ENCODE data around the gene DHDH.
"Not testable (repeated sequence)": the region's sequence is repeated elsewhere in the genome, so short reads cannot be mapped to it uniquely, and the experiment has no call there.

DHDH gene

DNA sequence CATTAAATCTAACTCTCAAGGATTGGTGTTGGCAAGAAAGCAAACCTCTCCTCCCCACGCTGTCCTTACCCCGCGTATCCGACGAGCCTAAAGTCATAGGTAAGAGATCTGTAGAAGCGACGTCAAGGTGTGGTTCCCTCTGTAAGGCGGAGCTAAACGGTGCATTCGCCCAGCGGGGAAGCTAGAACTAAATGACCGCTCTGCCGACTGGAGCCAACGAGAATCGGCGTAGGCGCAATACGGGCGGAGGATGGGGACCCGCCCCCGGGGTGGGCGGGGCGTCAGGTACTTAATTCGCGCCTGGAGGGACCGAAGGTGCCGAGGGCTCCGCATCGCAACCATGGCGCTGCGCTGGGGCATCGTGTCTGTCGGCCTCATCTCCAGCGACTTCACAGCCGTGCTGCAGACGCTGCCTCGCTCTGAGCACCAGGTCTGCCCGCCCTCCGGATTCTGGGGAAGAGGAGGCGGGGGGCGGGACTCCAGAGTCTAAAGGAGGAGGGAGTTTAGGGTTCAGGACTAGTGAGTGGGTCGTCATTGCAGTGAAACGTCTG lies at the start of gene DHDH:
TSS of gene DHDH (plus strand) at position 318 of the 551 bp plus-strand sequence. CDS start at position 341, 23 bp downstream.
- DNase-seq (ENCODE audit: low read depth) = peak; percentile 79

DNA sequence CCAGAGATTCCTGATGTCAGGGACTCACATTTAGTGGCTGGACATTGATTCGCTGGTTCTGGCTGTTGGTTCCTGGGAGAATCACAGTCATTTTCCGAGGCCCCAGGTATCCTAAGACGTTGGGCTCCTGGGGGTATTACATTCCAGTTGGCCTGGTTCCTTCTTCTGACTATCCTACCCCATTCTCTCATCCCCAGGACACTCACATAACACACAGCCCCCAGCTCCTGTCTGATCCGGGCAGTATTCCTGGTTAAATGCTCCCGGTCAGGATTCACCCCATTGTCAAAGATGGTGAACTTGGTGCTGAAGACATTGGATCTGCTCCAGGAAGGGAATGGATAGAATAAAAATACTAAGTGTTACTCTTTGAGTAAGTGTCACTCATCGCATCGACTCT lies 49.8 kb upstream of the DHDH start:
- no peak for DNase-seq (ENCODE audit: low read depth)

DNA sequence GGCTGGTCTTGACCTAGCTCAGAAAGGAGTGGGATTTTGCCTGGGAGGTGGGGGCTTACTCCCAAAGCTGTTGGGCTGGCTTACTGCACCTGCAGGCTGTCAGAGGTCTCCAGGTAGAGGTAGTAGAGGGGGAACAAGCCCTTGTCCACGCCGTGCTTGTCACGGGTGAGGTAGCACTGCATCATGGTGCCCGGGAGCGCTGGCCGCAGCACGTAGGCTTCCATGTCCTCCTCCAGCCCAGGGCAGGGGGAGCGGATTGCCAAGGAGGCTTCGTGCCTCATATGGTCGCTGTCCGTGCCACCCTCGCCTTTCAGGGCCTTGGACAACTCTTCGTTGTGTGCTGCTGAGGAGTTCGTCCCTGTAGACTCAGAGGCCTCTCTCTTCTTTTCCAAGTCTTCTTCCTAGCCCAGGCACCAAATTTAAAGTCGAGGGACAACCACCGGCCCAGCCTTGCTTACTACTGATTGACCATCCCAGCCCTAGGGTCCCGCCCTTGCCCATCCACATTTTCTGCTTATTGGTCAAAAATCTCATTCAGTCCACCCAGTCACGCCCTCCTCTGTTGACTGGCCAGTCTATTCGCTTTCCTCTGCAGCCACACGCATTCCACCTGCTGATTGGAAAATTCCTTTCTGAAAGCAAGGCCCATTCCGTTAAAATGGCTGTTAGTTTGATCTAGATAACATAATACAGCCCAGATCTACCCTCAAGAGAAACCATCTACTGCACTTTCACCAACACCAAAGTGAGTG lies 45.5 kb upstream of the DHDH start:
- DNase-seq (ENCODE audit: low read depth) = no peak

DNA sequence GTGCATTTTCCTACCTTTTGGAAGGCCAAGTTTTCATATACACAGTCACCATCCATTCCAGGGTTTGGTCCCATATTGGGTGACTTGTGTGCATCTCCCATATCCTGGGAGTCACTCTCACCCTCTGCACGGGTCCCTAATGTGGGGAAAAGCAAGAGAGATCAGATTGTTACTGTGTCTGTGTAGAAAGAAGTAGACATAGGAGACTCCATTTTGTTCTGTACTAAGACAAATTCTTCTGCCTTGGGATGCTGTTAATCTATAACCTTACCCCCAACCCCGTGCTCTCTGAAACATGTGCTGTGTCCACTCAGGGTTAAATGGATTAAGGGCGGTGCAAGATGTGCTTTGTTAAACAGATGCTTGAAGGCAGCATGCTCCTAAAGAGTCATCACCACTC lies 44.0 kb upstream of the DHDH start:
- DNase-seq (ENCODE audit: low read depth) = not testable (repeated sequence)

DNA sequence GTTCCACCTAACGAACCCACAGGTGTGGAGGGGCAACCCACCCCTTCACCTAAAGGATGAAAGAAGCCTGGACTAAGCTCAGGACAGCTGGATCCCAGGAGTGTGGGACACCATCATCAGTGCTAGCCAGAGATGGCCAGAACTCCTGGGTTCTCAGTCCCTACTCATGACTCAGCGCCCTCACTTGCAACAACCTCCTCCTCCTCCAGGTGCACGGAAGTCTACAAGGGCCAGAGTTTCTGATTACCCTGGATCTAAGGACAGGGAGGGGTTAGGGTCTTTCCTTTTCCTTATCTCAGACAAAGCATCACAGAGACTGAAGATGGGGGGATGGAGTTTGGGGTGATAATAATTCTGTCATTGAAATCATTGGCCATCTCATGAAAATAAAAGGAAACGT lies 42.9 kb upstream of the DHDH start:
- DNase-seq (ENCODE audit: low read depth) = no peak

DNA sequence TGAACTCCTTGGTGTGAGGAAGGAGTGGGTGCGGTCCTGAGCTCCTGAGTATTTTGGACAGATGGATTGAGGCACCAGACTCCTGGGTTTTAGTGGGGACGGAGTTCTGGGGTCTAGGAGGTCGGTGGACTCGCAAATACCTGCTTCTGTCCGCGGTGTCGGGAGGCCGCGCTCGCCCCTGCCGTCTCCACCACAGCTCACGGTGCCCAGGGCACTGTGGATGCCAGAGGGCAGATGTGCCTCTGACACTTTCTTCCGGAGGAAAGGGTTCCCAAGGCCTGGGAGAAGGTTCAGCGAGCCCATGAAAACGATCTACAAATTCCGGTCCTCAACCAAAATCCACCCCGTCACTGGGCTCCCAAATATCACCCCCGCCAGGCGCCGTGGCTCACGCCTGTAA lies 38.3 kb upstream of the DHDH start:
- DNase-seq (ENCODE audit: low read depth) = no peak

DNA sequence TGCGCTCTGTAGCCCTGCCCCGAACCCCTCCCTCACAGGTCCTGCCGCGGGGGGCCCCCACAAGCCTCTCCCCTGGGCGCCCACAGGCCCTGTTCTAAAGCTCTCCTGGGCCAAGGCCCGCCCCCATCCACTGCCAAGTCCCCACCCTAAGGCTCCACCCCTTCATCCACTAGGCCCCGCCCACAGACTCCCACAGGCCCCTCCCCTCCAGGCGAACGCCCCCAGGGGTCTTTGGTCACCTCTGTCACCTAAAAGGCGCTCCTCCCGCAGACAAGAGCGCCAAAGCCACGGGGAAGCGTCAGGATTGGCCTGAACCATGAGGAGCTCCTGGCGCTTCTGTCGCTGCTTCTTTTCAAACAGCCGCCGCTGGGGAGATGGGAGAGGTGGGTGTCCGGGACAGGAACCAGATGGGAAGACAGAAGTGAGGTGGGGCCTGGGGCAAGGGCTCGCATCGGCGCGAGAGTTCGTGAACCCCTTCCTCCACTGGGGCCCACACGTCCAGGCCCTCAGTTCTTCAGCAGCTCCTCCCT lies 37.2 kb upstream of the DHDH start:
- DNase-seq (ENCODE audit: low read depth) = no peak

DNA sequence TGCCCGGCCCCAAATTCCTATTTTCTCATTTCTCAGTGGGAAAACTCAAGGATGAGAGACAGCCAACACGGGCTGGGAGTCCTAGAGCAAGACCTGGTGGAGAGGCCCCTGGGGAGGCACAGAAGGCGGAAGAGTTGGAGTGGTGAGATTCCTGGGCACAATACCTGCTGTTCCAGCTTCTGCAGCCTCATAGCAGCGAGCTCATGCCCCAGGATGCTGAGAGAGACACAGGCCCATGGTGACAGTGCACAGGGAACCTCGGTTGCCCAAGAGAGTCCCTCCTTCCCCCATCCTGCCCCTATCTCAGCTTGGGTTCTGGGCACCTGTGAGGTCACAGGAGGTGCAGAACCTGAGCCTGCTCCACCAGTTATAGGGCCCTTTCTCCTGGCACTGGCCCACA lies 36.3 kb upstream of the DHDH start:
- no peak for DNase-seq (ENCODE audit: low read depth)

DNA sequence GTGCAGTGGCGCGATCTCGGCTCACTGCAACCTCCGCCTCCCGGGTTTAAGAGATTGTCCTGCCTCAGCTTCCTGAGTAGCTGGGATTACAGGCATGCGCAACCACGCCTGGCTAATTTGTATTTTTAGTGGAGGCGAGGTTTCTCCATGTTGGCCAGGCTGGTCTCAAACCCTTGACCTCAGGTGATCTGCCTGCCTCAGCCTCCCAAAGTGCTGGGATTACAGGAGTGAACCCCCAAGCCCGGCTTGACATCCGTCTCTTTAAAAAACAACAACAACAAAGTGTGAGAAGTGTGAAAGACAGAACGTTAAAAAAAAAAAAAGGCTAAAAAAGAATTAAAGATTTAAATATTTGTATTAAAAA lies 34.1 kb upstream of the DHDH start:
- not testable (repeated sequence) for DNase-seq (ENCODE audit: low read depth)

DNA sequence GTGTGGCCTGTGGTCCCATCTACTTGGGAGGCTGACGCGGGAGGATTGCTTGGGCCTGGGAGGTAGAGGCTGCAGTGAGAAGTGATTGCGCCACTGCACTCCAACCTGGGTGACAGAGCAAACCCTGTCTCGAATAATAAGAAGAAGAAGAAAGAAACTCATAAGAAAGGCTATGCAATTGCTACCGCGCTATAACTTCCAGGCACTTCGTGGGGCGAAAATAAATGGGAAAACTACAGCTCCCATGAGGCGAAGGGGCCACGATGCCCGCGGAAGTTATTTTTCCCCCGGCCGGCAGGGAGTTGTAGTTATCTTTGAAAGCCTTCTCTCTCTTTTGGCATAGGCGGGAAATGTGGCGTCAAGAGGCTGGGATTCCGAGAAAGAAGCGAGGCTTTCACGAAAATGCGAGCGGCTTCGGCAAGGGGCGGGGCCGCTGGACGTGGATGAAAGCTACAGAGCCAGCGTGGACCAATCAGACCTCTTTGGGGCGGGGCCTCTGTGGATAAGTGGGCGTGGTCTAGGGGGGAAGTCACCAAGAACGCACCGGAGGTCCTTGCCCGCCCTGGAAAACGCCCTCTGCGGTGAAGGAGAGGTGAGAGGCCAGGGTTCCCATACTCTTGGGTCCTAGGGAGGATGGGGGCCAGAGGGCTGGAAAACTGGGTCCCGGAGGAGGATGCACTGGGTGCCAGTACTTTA lies 33.6 kb upstream of the DHDH start, which contains the start of gene NUCB1:
TSS of gene NUCB1 (plus strand) at position 532 of the 696 bp plus-strand sequence. CDS start 485 bp downstream, outside the sequence.
- DNase-seq (ENCODE audit: low read depth) = peak; percentile 95

DNA sequence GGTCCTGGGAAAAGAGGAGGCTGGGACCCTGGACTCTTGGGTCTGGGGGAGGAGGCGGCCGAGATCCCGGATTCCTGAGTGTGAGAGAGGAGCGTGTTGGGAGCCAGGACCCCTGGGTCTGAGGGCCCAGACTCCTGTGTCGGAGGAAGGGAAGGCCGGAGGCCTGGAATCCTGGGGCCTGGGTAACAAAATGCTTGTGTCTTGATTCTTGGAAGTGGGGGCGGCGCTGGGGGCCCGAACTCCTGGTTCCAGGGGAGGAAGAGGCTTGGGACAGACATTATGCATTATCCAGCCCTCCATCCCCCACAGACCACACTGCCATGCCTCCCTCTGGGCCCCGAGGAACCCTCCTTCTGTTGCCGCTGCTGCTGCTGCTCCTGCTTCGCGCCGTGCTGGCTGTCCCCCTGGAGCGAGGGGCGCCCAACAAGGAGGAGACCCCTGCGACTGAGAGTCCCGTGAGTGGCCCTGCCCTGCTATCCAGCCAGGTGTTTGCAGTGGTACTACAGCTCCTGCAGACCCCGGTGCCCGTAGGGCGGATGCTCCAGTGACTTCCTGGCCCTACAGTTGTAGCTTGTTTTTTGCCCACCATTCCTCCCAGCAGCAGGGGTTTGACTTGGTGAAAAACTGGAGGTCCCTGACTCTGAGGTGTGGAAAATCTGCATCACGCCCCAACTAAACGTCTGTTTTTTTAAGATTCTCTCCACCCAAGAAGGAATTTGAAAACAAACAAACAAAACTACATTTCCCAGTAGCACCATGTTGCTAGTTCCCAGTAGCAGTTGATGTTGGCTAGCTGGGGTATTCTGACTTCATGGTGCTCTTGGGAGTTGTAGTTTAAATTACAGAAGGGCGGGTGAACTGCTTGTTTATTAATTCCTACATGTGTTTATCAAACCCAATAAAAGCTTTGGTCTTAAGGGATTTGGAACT lies 32.8 kb upstream of the DHDH start:
- DNase-seq (ENCODE audit: low read depth) = no peak

DNA sequence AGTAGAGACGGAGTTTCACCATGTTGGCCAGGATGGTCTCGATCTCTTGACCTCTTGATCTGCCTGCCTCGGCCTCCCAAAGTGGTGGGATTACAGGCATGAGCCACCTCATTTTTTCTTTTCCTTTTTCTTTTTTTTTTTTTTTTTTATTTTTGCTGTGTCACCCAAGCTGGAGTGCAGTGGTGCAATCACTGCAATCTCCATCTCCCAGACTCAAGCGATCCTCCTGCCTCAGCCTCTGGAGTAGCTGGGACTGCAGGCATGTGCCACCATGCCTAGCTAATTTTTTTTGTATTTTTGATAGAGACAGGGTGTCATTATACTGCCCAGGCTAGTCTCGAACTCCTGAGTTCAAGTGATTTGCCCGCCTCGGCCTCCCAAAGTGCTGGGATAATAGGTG lies 31.2 kb upstream of the DHDH start:
- DNase-seq (ENCODE audit: low read depth) = not testable (repeated sequence)

DNA sequence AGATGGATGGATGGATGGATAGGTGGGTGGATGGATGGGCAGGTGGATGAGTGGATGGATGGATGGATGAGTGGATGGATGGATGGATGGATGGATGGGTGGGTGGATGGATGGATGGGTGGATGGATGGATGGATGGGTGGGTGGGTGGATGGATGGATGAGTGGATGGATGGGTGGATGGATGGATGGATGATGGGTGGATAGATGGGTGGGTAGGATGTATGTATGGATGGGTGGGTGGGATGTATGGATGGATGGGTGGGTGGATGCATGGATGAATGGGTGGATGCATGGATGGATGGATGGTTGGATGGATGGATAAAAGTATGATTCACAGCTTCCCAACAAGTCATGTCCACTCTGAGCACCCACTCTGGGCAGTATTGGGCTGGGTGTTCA lies 29.7 kb upstream of the DHDH start:
- not testable (repeated sequence) for DNase-seq (ENCODE audit: low read depth)

DNA sequence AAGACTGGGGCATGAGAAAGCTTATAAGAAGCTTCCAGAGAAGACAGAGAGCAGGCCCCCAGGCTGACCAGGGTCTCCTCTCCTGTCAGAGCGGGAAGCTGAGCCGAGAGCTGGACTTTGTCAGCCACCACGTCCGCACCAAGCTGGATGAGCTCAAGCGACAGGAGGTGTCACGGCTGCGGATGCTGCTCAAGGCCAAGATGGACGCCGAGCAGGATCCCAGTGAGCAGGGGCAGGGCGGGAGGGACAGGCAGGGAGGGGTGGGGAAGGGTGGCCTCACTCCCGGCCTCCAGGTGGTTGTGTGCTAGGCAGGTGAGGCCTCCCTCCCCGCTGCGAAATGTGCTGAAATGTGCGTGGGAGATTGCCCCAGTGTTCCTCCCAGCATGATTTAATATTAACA lies 27.8 kb upstream of the DHDH start:
- DNase-seq (ENCODE audit: low read depth) = no peak

DNA sequence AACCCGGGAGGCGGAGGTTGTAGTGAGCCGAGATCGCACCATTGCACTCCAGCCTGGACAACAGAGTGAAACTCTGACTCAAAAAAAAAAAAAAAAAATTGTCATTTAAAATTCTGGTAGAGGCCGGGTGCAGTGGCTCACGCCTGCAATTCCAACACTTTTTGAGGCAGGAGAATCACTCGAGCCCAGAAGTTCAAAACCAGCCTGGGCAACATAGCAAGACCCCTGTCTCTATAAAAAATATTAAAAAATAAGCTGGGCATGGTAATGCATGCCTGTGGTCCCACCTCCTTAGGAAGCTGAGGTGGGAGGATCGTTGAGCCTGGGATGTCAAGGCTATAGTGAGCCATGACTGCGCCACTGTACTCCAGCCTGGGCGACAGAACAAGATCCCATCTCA lies 27.2 kb upstream of the DHDH start:
- no peak for DNase-seq (ENCODE audit: low read depth)

DNA sequence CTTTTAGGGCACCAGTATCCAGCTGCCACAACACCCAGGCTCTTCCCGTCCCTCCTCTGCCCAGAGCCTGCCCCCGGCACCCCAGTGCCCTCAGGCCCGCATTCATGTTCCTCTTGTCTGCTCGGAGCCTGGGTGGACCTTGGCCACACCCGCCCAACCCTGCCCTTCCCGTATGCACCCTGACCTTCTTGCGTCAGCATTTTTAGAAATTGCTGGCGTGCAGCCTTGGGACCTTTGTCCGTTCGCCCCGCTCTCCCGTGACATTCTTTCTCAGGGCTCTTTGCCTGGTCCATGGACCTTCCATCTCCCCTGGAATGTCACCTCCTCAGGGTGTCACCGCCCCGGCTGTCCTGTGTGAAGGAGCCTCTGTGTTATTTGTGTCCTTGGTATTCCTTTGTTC lies 25.8 kb upstream of the DHDH start:
- DNase-seq (ENCODE audit: low read depth) = no peak

DNA sequence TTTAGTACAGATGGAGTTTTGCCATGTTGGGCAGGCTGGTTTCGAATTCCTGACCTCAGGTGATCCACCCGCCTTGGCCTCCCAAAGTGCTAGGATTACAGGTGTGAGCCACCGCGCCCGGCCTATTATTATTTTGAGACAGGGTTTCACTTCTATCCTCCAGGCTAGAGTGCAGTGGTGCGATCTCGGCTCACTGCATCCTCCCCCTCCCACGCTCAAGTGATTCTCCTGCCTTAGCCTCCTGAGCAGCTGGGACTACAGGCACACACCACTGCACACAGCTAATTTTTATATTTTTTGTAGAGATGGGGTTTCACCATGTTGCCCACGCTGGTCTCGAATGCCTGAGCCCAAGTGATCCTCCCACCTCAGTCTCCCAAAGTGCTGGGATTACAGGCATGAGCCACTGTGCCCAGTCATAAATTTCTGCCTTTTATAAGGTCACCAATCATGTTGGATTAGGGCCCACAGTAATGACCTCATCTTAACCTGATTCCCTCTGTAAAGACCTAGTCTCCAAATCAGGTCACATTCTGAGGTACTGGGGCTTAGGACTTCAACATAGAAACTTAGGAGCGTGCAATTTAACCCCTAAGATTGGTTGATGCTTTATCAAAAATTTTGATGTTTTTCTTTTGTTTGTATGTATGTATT lies 23.9 kb upstream of the DHDH start:
- not testable (repeated sequence) for DNase-seq (ENCODE audit: low read depth)

DNA sequence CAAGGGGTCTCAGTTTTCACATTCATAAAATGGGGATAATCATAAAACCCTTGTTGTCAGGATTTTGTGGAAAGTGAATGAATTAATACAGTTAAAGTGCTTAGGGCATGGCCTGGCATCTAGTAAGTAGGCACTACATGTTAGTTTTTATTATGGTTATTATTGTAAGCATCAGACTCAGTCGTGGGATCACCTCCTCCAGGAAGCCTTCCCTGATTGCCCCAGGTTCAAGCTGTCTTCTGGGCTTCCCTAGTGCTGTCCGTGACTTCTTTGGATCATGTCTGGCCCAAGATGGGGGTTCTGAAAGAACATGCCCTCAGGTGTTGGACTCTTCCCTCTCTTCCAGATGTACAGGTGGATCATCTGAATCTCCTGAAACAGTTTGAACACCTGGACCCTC lies 22.7 kb upstream of the DHDH start:
- no peak for DNase-seq (ENCODE audit: low read depth)

DNA sequence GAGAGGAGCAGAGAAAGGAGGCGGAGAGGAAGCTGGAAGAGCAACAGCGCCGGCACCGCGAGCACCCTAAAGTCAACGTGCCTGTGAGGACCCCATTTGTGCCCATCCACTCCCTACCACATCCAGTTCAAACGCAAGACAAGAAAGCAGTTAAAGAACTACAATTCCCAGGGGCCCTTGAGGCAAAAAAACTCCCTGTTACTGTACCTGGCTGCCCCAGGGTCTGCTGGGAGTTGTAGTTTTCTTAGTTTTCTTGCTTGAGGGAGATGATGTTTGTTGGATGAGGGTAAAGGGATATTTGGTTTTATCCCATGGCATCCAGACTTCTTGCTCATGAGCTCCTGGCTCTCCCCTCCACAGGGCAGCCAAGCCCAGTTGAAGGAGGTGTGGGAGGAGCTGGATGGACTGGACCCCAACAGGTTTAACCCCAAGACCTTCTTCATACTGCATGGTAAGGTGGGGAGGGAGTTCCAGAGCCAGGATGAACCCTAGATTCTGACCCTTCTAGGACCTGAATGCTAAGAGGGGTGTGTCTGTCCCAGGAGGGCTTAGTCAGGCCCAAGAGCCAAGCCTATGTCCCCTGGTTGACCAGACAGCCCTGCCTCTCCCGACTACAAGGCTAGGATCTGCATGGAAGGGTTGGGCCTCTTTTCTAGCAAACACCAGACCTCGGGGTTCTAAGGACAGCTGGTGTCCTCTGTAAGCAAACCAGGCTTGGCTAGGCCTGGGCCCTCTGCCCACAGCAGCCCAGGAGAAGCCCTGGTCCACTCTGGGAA lies 20.2 kb upstream of the DHDH start:
- no peak for DNase-seq (ENCODE audit: low read depth)

DNA sequence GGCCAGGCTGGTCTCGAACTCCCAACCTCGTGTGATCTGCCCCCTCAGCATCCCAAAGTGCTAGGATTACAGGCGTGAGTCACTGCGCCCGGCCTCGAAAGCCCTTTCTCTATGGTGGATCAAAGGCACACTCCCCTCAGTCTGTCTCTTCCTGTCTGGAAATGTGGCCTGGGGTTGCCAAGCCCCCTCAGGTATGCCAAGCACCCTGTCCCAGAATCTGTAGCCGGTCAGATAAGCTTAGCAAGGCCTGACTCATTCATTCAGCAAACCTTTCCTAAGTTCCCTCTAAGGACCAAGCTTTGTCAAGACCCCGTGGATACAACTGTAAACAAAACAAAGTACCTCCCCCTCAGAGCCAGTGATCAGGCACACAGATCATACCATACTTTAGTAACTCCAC lies 19.3 kb upstream of the DHDH start:
- DNase-seq (ENCODE audit: low read depth) = no peak

DNA sequence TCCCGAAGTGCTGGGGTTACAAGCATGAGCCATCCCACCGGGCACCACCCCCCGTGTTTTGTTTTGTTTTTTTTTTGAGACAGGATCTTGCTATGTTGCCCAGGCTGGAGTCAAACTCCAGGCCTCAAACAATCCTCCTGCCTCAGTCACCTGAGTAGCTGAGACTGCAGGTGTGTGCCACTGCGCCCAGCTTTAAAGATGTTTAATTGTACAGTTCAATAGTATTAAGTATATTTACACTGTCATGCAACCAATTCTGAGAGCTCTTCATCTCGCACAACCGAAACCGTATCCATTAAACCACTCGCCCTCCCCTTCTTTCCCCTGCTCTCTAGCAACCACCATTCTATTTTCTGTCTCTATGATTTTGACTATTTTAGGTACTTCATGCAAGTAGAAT lies 17.7 kb upstream of the DHDH start:
- no peak for DNase-seq (ENCODE audit: low read depth)

All from T-helper 22 cell (primary cell).